HG02763 (cell line): ENCODE data around the gene RFLNA.
"Not testable (repeated sequence)": the region's sequence is repeated elsewhere in the genome, so short reads cannot be mapped to it uniquely, and the experiment has no call there.

Source experiments
- ATAC-seq: cut with Tn5 transposase; IDR thresholded peaks from one replicate; pipeline ENCODE4 v1.9.1; 2021; ENCODE audit warnings: mild to moderate bottlenecking, moderate library complexity; ENCODE audit not compliant: unreplicated experiment

The RFLNA gene

GRCh38 chr12:124318278-124319020, 23.6 kb downstream of the RFLNA start:
- ATAC-seq: no peak

GRCh38 chr12:124319368-124320050, 24.6 kb downstream of the RFLNA start:
- no peak for ATAC-seq

- ATAC-seq: no peak
Measured at GRCh38 chr12:124321040-124321481, 26.2 kb downstream of the RFLNA start.

- ATAC-seq: no peak
Measured at GRCh38 chr12:124321556-124322270, 26.8 kb downstream of the RFLNA start.

GRCh38 chr12:124322271-124322998, 27.5 kb downstream of the RFLNA start:
- ATAC-seq: no peak

- not testable (repeated sequence) for ATAC-seq
Measured at GRCh38 chr12:124322999-124323328, 28.1 kb downstream of the RFLNA start.

- no peak for ATAC-seq
Measured at GRCh38 chr12:124323771-124324530, 29.1 kb downstream of the RFLNA start.

- ATAC-seq: no peak
Measured at GRCh38 chr12:124324803-124325705, 30.2 kb downstream of the RFLNA start.

GRCh38 chr12:124326104-124326503, 31.2 kb downstream of the RFLNA start:
- ATAC-seq: no peak

GRCh38 chr12:124326871-124327270, 32.0 kb downstream of the RFLNA start:
- ATAC-seq: no peak

- ATAC-seq: no peak
Measured at GRCh38 chr12:124327362-124328043, 32.6 kb downstream of the RFLNA start.

GRCh38 chr12:124328116-124328515, 33.2 kb downstream of the RFLNA start:
- no peak for ATAC-seq

- no peak for ATAC-seq
Measured at GRCh38 chr12:124328636-124329035, 33.7 kb downstream of the RFLNA start.

- no peak for ATAC-seq
Measured at GRCh38 chr12:124332058-124332672, 37.3 kb downstream of the RFLNA start.

- no peak for ATAC-seq
Measured at GRCh38 chr12:124332900-124333299, 38.0 kb downstream of the RFLNA start.

- no peak for ATAC-seq
Measured at GRCh38 chr12:124333724-124334123, 38.8 kb downstream of the RFLNA start.

- no peak for ATAC-seq
Measured at GRCh38 chr12:124334266-124334665, 39.4 kb downstream of the RFLNA start.

- ATAC-seq: no peak
Measured at GRCh38 chr12:124334976-124335375, 40.1 kb downstream of the RFLNA start.
